ENCODE measurements around the gene CCDC15.

Gene CCDC15

GRCh38 chr11:125068368-125068767 lies 114.4 kb downstream of the CCDC15 start:
- DNase-seq (ENCODE audit: low spot score), result no peak

DNA sequence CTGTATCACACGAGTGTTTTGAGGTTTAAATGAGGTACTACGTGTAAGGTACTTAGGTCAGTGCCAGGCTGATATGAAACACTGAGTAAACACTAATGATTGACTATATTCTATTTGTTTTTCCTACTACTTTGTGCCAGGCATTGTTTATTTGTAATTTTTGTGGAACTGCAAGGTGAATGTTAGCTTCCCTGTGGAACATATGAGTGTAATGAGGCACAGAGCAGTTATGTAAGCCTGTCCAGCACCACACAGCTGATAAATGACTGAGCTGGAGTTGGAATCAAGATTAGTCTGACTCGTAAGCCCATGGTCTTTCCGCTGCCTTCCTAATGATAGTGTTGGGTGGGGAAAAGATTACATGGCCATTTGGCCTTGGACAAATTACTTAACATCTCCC lies 115.0 kb downstream of the CCDC15 start:
- DNase-seq (ENCODE audit: low spot score), result no peak

GRCh38 chr11:125069796-125070195 lies 115.8 kb downstream of the CCDC15 start:
- no peak for DNase-seq (ENCODE audit: low spot score)

DNA sequence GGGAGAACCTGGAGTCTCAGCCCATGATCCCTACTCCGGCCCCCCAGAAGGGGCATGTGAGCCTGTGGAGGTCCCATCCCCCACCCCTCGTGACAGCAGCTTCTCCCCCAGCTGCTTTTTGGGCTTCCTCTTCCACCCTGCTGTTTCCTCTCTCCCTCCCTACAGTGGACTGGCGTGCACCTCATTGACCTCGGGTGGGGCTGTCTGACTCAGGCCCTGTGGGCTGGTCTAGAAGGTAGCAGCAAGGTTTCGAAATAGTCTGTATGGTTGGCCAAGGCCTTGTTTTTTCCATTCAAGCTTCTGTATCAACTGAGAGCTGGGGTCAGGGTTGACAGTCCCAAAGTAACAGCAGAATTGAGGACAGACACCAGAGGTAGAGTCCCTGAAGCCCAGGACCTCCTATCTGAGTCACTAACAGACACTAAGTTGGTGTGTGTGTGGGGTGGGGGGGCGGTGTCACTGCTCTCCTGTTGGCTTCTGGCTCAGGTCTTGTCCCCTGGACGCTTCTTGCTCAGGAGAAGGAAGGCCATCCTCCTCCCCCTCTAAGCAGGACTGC lies 116.8 kb downstream of the CCDC15 start:
- DNase-seq (ENCODE audit: low spot score), result peak; percentile 42

DNA sequence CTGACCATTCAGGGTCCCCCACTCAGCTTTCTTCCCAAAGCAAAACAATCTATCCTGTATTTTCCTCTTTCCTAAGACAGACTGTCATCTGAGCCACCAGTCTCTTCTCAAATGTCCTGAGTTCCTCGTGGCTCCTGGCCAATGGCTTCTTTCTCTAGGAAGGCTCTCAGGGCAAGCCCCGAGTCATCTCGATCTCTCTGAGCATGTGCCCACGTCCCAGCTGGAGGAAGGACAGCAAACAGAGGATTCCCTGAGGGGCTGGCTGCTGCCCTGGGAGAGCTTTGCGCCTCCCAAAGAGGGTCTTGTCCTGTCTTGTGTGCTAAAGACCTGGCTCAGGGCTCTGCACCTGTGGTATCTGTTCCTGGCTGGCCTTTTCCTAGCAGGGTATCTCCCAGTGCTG lies 117.4 kb downstream of the CCDC15 start:
- no peak for DNase-seq (ENCODE audit: low spot score)

GRCh38 chr11:125071846-125072217 lies 117.8 kb downstream of the CCDC15 start:
- no peak for DNase-seq (ENCODE audit: low spot score)

DNA sequence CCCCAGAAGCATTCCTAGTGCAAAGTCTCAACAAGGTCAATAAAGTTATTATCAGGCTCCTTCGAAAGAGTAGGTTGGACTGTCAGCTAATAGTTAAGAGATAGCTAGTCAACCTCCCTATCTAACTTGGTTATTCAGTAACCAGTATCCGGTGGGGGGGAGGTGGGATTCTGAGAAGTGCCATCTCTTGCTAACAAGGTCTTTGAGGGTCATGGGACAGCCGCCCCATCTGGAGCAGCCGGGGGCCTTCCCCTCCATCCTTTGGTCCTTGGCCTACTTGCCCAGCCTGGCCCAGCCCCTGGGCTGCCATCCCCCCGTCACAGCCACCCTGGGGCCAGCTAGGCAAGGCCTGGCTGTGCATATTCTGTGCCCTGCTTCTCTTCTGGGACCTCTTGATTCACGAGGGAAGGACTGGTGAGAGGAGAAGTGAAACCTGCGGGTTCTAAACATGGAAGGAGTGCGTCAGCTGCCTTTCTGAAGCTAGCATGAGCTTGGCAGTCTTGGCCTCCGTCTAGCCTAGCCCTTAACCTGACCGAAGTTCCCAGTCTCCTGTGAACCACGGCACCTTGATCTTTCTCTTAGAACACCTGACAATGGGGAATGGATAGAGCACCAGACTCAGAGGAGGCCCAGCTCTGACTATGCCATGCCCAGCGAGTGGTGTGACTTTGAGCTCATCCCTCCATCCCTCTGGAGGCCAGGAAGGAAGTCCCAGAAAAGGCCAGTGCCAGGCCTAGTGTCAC lies 118.4 kb downstream of the CCDC15 start:
- peak; percentile 32 for DNase-seq (ENCODE audit: low spot score)

GRCh38 chr11:125072961-125073590 lies 119.1 kb downstream of the CCDC15 start:
- no peak for DNase-seq (ENCODE audit: low spot score)

- no peak for DNase-seq (ENCODE audit: low spot score)
Observed at GRCh38 chr11:125073616-125074483, 119.8 kb downstream of the CCDC15 start.

DNA sequence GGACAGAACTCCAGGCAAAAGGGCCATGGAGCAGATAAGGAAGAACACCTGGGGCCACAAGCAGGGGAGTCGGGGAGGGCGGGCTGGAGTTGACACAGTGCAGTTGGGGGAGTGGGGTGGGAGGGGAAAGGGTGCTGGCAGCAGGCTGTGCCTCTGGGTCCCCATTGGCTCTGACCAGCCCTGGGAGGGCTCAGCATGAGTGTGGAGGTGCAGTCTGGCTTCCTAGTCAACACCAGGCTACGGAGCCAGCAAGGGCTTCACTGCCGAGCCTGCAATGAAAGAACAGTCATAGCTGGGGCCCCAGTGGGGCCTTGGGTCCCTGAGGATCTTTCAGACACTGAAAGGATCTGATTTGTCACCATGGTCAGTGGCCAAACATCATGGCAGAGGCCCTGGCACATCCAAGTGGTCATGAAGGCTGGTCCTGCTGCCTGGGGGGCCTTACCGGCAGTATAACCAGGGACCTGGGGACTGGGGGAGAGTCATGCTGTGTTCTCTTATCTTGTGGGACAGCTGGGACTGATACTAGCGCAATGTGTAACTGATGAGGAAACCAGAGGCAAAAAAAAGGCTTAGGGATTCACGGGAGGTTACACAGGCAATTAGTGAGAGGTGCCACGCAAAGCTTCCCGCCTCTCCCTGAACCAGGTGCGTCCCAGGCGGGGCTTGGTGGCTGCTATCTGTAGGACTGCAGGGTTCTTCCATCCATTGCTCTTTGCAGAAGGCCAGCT lies 120.7 kb downstream of the CCDC15 start:
- no peak for DNase-seq (ENCODE audit: low spot score)

GRCh38 chr11:125075242-125075625 lies 121.2 kb downstream of the CCDC15 start:
- DNase-seq (ENCODE audit: low spot score), result no peak

DNA sequence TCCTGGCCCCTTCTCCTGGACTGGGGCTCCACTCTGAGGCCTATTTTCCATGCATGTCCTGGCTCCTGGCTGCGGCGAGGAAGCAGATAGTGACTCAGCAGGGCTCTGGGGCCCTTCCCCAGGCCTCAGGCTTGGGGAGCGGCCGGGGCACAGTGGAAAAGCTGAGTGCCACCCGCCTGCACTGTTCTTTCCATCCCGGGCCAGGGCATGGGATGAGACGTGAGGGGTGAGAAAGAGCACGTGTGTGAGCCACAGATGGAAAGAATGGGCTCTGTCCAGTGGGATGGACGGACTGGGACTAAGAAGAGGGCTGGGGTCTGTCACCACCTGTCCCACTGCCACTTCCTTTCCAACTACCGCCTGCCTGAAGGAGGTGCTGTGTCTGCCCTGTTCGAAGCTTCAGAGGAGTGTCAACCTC lies 121.9 kb downstream of the CCDC15 start:
- no peak for DNase-seq (ENCODE audit: low spot score)

DNA sequence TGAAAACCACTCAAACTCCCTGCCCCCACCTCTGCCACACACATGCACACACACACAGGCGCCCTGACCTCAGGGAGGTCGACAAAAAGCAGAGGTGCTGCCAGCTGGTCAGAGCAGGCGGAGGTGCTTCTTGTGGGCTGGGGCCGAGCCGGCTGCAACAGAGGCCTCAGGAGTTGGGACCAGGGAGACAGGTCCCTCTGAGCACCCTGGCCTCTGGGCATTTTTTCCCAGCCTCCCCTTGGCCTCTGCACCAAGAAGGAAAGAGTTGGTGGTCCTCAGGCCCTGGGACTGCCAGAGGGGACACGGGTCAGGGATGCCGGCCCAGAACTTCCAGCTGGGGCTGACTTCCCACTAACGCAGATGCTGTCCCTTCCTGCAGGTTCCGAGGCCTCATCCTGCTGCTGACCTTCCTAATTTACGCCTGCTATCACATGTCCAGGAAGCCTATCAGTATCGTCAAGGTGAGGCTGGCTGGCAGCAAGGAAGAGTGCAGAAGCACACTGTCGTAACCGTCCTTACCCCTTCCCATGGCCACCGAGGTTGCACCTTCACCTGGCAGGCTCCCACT lies 122.5 kb downstream of the CCDC15 start:
- DNase-seq (ENCODE audit: low spot score), result no peak

GRCh38 chr11:125078016-125078415 lies 124.0 kb downstream of the CCDC15 start:
- no peak for DNase-seq (ENCODE audit: low spot score)

GRCh38 chr11:125078516-125079140 lies 124.6 kb downstream of the CCDC15 start:
- no peak for DNase-seq (ENCODE audit: low spot score)

GRCh38 chr11:125079151-125079877 lies 125.3 kb downstream of the CCDC15 start:
- DNase-seq (ENCODE audit: low spot score), result no peak

GRCh38 chr11:125079878-125080530 lies 126.0 kb downstream of the CCDC15 start:
- no peak for DNase-seq (ENCODE audit: low spot score)

GRCh38 chr11:125080531-125080911 lies 126.5 kb downstream of the CCDC15 start:
- DNase-seq (ENCODE audit: low spot score), result no peak

GRCh38 chr11:125081098-125081798 lies 127.2 kb downstream of the CCDC15 start:
- DNase-seq (ENCODE audit: low spot score), result no peak

Measured in putamen (tissue), 1 donor.